Effector memory CD8-positive, alpha-beta T cell (primary cell): ENCODE data around the gene COL25A1.

ENCODE experiments used
- ATAC-seq: fragments of 150-1000 bp; cut with Tn5 transposase; replicated peaks from 2 replicates; pipeline ENCODE4 v1.10.0; 2021; ENCODE audit warnings: mild to moderate bottlenecking, moderate library complexity
- DNase-seq, 3 experiments: peaks; one replicate each; pipeline ENCODE4 v3.0.0; 2021
- H3K27ac Mint-ChIP-seq, 2 donors: one replicate each; pipeline ENCODE4 v1.8.0; 2022; ENCODE audit warnings: mild to moderate bottlenecking in 2 of 2, mixed read lengths in 2 of 2, moderate library complexity in 2 of 2
- H3K27me3 Mint-ChIP-seq, 2 donors: one replicate each; pipeline ENCODE4 v1.8.0; 2022; ENCODE audit warnings: mixed read lengths in 2 of 2
- H3K36me3 Mint-ChIP-seq: one replicate; pipeline ENCODE4 v1.8.0; 2022; ENCODE audit warnings: mild to moderate bottlenecking, moderate library complexity, mixed read lengths; ENCODE audit not compliant: insufficient read depth
- H3K4me1 Mint-ChIP-seq, 2 donors: one replicate each; pipeline ENCODE4 v1.8.0; 2022; ENCODE audit warnings: low read depth in 2 of 2, mixed read lengths in 2 of 2
- H3K4me3 Mint-ChIP-seq, 2 donors: one replicate each; pipeline ENCODE4 v1.8.0; 2022; ENCODE audit warnings: mild to moderate bottlenecking in 2 of 2, mixed read lengths in 2 of 2, moderate library complexity in 2 of 2
- H3K9me3 Mint-ChIP-seq, 2 donors: one replicate each; pipeline ENCODE4 v1.8.0; 2022; ENCODE audit warnings: mixed read lengths in 2 of 2

Gene COL25A1

GRCh38 chr4:108850219-108850649, 452.2 kb downstream of the COL25A1 start:
- no peaks in the 10 kb centered on the region for H3K9me3 Mint-ChIP-seq
- no peaks in the 10 kb centered on the region for H3K36me3 Mint-ChIP-seq
- H3K27ac Mint-ChIP-seq: no peak overlapping the region
- H3K27me3 Mint-ChIP-seq: peaks cover 8 to 16% of the 10 kb centered on the region in 2 donors
- no peak overlapping the region for H3K4me3 Mint-ChIP-seq
- DNase-seq (no peak), ATAC-seq (no peak)
- no peaks in the 10 kb centered on the region for H3K4me1 Mint-ChIP-seq

GRCh38 chr4:108849611-108850168, 452.8 kb downstream of the COL25A1 start:
- Mint-ChIP-seq H3K4me1 (no peaks in the 10 kb centered on the region), H3K36me3 (no peaks in the 10 kb centered on the region), H3K27me3 (peaks cover 9 to 16% of the 10 kb centered on the region in 2 donors), H3K27ac (no peak overlapping the region), H3K9me3 (no peaks in the 10 kb centered on the region), H3K4me3 (no peak overlapping the region)
- no peak for ATAC-seq
- DNase-seq: no peak

- H3K4me3 Mint-ChIP-seq: no peak overlapping the region
- DNase-seq (no peak), ATAC-seq (no peak)
- H3K4me1 Mint-ChIP-seq: no peaks in the 10 kb centered on the region
- peaks cover 16 to 25% of the 10 kb centered on the region in 2 donors for H3K27me3 Mint-ChIP-seq
- H3K27ac Mint-ChIP-seq: no peak overlapping the region
- no peaks in the 10 kb centered on the region for H3K36me3 Mint-ChIP-seq
- H3K9me3 Mint-ChIP-seq: no peaks in the 10 kb centered on the region
These were observed 455.9 kb downstream of the COL25A1 start for GRCh38 chr4:108846568-108846967.

- Mint-ChIP-seq H3K4me1 (no peaks in the 10 kb centered on the region), H3K27ac (no peak overlapping the region), H3K9me3 (peaks cover 0 to 2% of the 10 kb centered on the region in 2 donors), H3K36me3 (no peaks in the 10 kb centered on the region), H3K27me3 (peaks cover 5 to 26% of the 10 kb centered on the region in 2 donors), H3K4me3 (no peak overlapping the region)
- ATAC-seq (no peak), DNase-seq (no peak)
These were observed 462.0 kb downstream of the COL25A1 start for GRCh38 chr4:108840426-108840975.

- H3K36me3 Mint-ChIP-seq: no peaks in the 10 kb centered on the region
- H3K4me3 Mint-ChIP-seq: no peak overlapping the region
- ATAC-seq (no peak), DNase-seq (no peak)
- peaks cover 5 to 21% of the 10 kb centered on the region in 2 donors for H3K27me3 Mint-ChIP-seq
- no peak overlapping the region for H3K27ac Mint-ChIP-seq
- peaks cover 0 to 2% of the 10 kb centered on the region in 2 donors for H3K9me3 Mint-ChIP-seq
- H3K4me1 Mint-ChIP-seq: no peaks in the 10 kb centered on the region
These were observed 463.1 kb downstream of the COL25A1 start for GRCh38 chr4:108839333-108839732.

- no peak for DNase-seq
- H3K36me3 Mint-ChIP-seq: no peaks in the 10 kb centered on the region
- H3K27me3 Mint-ChIP-seq: peaks cover 5 to 13% of the 10 kb centered on the region in 2 donors
- H3K4me1 Mint-ChIP-seq: no peaks in the 10 kb centered on the region
- ATAC-seq: no peak
- H3K9me3 Mint-ChIP-seq: peaks cover 0 to 2% of the 10 kb centered on the region in 2 donors
- no peak overlapping the region for H3K4me3 Mint-ChIP-seq
- H3K27ac Mint-ChIP-seq: no peak overlapping the region
These were observed 464.0 kb downstream of the COL25A1 start for GRCh38 chr4:108838451-108838850.

GRCh38 chr4:108834835-108835384, 467.5 kb downstream of the COL25A1 start:
- DNase-seq (no peak), ATAC-seq (no peak)
- H3K27me3 Mint-ChIP-seq: peaks cover 6 to 10% of the 10 kb centered on the region in 2 donors
- H3K27ac Mint-ChIP-seq: no peak overlapping the region
- H3K4me3 Mint-ChIP-seq: no peak overlapping the region
- H3K4me1 Mint-ChIP-seq: no peaks in the 10 kb centered on the region
- no peaks in the 10 kb centered on the region for H3K36me3 Mint-ChIP-seq
- H3K9me3 Mint-ChIP-seq: no peaks in the 10 kb centered on the region

GRCh38 chr4:108834166-108834834, 468.2 kb downstream of the COL25A1 start:
- Mint-ChIP-seq H3K4me3 (no peak overlapping the region), H3K4me1 (no peaks in the 10 kb centered on the region), H3K27ac (no peak overlapping the region), H3K27me3 (peaks cover 9 to 14% of the 10 kb centered on the region in 2 donors), H3K36me3 (no peaks in the 10 kb centered on the region), H3K9me3 (no peaks in the 10 kb centered on the region)
- no peak for ATAC-seq
- no peak for DNase-seq

GRCh38 chr4:108833046-108833445, 469.4 kb downstream of the COL25A1 start:
- Mint-ChIP-seq H3K4me3 (no peak overlapping the region), H3K4me1 (no peaks in the 10 kb centered on the region), H3K36me3 (no peaks in the 10 kb centered on the region), H3K27me3 (peaks cover 11 to 14% of the 10 kb centered on the region in 2 donors), H3K9me3 (no peaks in the 10 kb centered on the region), H3K27ac (no peak overlapping the region)
- no peak for DNase-seq
- ATAC-seq: no peak

GRCh38 chr4:108831886-108832285, 470.6 kb downstream of the COL25A1 start:
- H3K4me3 Mint-ChIP-seq: no peak overlapping the region
- H3K36me3 Mint-ChIP-seq: no peaks in the 10 kb centered on the region
- no peak for DNase-seq
- no peak overlapping the region for H3K27ac Mint-ChIP-seq
- no peaks in the 10 kb centered on the region for H3K4me1 Mint-ChIP-seq
- H3K9me3 Mint-ChIP-seq: no peaks in the 10 kb centered on the region
- H3K27me3 Mint-ChIP-seq: peaks cover 11 to 14% of the 10 kb centered on the region in 2 donors
- ATAC-seq: no peak

GRCh38 chr4:108831291-108831690, 471.2 kb downstream of the COL25A1 start:
- H3K27ac Mint-ChIP-seq: no peak overlapping the region
- DNase-seq: no peak
- ATAC-seq: no peak
- H3K36me3 Mint-ChIP-seq: no peaks in the 10 kb centered on the region
- peaks cover 11 to 14% of the 10 kb centered on the region in 2 donors for H3K27me3 Mint-ChIP-seq
- H3K9me3 Mint-ChIP-seq: no peaks in the 10 kb centered on the region
- no peak overlapping the region for H3K4me3 Mint-ChIP-seq
- H3K4me1 Mint-ChIP-seq: no peaks in the 10 kb centered on the region

GRCh38 chr4:108830509-108831244, 471.8 kb downstream of the COL25A1 start:
- no peak for ATAC-seq

GRCh38 chr4:108829966-108830492, 472.4 kb downstream of the COL25A1 start:
- Mint-ChIP-seq H3K36me3 (no peaks in the 10 kb centered on the region), H3K4me1 (no peaks in the 10 kb centered on the region), H3K27me3 (peaks cover 11 to 14% of the 10 kb centered on the region in 2 donors), H3K4me3 (no peak overlapping the region), H3K9me3 (no peaks in the 10 kb centered on the region), H3K27ac (no peak overlapping the region)
- DNase-seq: no peak
- no peak for ATAC-seq

More at GRCh38 chr4:108830509-108831244, 471.8 kb downstream of the COL25A1 start:
- peaks cover 11 to 14% of the 10 kb centered on the region in 2 donors for H3K27me3 Mint-ChIP-seq
- no peak for DNase-seq
- H3K4me1 Mint-ChIP-seq: no peaks in the 10 kb centered on the region
- no peak overlapping the region for H3K27ac Mint-ChIP-seq
- H3K9me3 Mint-ChIP-seq: no peaks in the 10 kb centered on the region
- H3K36me3 Mint-ChIP-seq: no peaks in the 10 kb centered on the region
- H3K4me3 Mint-ChIP-seq: no peak overlapping the region
